T follicular helper cell (primary cell): ENCODE data around the gene TUBB3.

Experiments
- DNase-seq: peaks from one replicate; pipeline ENCODE4 v3.0.0-alpha.2; 2020; ENCODE audit warnings: low read depth

TUBB3 gene

DNA sequence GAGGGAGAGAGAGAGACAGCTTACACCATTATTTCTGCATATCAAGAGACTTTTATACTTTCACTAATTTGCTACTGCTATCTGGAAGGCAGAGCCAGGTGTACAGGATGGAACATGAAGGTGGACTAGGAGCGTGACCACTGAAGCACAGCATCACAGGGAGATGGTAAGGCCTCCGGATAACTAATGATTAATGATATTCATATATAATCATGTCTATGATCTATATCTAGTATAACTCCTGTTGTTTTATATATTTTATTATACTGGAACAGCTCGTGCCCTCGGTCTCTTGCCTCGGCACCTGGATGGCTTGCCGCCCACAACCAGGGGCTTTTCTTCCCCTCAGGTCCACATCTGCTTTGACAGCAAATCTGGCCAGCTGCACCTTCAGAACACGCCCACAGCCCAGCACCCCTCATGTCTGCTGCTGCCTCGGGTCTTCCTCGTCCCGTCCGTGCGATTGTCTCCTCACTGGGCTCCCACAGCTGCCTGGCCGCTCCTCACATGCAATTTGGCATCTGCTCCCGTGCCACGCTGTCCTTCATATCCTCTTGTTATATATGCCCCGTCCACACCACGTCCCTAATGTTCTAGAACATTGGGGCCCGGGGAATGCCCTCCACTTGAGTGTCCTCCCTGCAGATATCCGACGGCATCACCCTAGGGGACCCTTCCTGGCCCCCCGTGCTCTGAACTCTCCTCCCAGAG lies 15.2 kb downstream of the TUBB3 start:
- no peak for DNase-seq

DNA sequence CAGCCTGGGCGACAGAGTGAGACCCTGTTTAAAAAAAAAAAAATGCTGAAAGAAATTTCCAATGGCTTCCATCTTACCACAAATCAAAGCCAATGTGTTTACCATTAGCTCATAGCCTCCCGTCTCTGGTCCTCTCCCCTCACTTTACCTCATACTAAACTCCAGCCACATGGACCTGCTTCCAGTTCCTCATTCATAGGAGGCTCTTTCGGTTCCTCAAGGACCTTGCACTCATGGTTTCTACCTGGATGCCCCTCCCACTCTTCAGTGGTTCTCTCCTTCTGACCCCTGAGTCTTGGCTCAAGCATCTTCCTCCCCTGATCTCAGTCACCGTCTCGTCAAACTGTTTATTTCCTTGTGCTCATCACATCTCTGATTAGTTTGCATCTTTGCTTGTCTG lies 21.6 kb downstream of the TUBB3 start:
- DNase-seq: no peak

DNA sequence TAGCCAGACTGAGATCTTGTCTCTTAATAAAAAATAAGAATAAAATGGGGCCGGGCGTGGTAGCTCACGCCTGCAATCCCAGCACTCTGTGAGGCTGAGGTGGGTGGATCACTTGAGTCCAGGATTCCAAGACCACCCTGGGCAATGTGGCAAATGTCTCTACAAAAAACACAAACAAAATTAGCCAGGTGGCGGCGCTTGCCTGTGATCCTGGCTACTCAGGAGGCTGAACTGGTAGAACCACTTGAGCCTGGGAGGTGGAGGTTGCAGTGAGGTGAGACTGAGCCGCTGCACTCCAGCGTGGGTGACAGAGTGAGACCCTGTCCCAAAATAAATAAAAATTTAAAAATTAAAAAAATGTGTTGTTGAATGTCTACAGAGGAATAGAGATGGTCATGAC lies 22.5 kb downstream of the TUBB3 start:
- no peak for DNase-seq

DNA sequence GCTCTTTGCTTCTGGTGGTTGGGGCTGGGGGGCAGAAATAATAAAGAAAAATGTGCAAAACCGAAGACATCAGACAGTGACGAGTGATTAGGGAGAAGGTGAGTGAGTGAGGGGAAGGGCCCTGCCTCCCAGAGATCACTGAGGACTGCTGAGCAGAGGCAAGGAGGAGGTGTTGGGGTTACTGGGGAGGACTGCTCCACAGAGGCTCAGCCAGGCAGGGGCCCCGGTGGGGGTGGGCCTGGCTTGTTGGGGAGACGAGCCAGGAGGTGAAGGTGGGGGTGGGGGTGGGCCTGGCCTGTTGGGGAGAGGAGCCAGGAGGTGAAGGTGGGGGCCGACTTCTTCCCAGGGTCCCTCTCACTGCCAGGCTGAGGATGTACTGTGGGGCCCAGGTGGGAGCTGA lies 23.4 kb downstream of the TUBB3 start:
- no peak for DNase-seq

DNA sequence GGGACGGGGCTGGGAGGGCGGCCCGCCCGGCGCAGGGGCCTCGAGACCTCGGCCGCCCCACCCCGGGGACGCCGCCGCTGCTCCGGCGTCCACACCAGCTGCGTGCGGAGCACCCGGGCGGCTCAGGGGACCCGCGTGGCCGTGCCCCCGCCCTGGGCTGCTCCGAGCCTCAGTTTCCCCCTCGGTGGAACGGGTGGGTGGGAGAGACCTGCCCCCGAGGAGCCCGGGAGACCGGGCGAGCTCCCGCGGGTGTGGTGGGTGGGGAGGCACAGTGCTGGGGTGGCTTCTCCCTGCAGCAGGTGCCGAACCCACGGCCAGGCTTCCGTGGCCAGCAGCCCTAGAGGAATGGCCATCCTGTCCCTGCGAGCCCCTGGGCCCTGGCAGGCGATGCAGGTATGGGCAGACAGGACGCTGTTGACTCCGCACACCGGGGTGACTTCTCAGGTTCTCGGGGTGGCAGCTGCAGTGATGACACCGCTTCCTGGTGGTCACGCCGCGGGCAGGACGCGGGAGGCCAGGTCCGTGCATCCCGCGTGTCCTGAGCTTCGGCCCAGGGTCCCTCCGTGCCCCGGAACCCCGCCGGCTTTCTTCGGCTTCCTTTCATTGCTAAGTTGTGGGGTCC lies 26.1 kb downstream of the TUBB3 start:
- no peak for DNase-seq

DNA sequence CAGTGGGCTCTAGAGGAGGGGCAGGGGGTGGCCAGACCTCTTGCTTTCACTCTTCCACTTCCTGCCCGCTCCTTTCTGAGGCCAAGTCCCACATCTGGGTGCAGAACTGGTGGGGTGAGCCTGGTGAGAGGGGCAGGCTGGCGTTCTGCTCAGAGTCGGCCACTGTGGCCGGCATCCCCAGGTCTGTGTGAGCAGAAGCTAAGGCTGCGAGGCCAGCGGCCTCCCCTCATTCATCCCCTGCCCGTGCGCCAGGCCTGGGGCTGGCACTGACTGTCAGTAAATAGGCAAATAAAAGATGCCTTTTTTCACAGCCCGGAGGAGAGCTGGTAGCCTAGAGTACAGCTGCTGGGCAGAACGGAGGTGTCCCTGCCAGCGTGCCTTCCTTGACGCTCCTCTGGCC lies 26.6 kb downstream of the TUBB3 start:
- no peak for DNase-seq

DNA sequence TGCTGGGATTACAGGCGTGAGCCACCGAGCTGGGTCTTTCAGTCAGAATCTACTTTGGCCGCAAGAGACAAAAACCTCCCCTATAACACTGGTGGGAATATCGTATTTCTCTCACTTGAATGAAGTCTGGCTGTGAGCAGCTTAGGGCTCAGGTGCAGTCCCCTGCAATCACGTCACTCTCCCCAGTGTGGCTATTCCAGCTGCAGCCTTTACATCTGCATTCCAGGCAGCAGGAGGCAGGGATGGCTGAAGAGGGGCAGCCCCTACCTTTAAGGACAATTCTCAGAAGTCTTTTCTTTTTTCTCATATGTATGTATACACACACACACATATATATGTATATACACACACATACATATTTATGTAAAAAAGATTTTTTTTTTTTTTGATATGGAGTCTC lies 28.4 kb downstream of the TUBB3 start:
- DNase-seq: no peak

DNA sequence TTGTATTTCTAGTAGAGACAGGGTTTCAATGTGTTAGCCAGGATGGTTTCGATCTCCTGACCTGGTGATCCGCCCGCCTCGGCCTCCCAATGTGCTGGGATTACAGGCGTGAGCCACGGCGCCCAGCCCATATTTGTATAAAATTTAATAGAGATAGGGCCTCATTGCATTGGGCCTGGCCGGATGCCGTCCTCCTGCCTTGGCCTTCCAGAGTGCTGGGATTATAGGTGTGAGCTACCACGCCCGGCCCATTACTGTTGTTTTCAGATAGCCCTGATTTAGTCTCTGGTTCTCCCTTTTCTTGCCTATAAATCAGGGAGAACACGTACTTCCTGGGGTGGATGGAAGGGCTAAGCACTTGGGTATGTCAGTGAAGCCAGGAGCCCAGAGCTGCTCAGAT lies 28.9 kb downstream of the TUBB3 start:
- no peak for DNase-seq

DNA sequence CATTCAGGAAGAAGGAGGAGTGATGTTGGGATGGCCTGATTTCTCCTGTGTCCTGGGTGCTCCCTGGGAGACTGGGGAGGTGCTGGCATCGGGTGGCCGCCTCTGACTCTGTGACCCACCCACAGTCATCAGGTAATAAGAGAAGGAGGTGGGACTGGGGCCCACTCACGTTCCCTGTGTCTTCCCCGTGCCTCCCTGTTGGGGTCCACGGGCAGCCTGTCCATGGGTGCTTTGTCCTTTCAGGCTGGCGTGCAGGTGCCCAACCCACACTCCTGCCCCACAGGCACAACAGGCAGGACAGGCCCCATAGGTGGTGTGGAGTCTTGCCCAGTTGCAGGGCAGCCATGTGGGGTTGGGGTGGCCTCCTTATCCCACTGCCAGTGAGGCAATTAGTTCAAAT lies 29.4 kb downstream of the TUBB3 start:
- no peak for DNase-seq

DNA sequence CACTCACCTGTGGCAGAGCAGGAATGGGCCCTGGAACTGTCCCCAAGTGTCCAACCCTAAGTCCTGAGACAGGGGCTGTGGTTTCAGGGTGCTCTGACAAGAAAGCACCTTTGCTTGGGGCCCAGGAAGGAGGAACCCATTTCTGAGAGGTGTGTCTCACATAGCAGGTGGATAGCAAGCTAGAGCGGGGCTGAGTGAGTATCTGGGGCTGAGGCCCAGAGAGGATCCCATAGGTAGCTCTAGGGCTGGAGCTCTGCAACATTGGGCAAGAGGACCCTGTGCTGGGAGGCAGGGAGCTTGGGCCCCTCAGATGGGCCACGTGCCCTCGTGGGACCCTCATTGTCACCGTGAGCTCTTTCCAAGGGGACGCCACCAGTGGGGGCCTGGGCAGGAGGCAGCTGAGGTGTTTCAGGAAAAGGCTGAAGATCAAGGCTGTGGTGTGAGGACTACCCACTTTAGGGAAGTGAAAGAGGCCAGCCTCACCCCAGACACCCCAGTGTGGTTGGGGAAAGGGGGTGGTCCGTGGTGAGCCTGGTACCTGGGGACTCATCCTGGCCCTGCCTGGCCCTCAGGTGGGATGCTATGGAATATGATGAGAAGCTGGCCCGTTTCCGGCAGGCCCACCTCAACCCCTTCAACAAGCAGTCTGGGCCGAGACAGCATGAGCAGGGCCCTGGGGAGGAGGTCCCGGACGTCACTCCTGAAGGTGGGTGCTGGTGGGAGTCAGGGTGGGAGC lies 30.7 kb downstream of the TUBB3 start:
- no peak for DNase-seq

DNA sequence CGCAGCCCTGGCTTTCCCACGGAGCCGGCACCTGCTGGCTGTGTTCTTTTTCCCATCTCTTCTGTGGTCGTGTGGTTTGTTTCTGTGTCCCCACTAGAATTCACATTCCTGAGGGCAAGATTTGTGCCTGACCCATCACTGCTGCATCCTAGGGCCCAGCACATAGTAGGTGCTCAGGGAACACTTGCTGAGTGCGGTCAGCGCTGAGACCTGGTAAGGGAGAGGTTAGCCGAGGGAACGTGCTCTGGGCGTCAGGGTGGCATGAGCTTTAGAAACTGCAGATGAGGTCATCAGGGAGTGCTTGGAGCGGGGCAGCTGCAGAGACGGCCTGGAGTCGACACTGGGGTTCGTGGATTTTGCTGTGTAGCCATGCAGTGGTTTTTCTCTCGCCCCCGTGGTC lies 31.3 kb downstream of the TUBB3 start:
- no peak for DNase-seq

DNA sequence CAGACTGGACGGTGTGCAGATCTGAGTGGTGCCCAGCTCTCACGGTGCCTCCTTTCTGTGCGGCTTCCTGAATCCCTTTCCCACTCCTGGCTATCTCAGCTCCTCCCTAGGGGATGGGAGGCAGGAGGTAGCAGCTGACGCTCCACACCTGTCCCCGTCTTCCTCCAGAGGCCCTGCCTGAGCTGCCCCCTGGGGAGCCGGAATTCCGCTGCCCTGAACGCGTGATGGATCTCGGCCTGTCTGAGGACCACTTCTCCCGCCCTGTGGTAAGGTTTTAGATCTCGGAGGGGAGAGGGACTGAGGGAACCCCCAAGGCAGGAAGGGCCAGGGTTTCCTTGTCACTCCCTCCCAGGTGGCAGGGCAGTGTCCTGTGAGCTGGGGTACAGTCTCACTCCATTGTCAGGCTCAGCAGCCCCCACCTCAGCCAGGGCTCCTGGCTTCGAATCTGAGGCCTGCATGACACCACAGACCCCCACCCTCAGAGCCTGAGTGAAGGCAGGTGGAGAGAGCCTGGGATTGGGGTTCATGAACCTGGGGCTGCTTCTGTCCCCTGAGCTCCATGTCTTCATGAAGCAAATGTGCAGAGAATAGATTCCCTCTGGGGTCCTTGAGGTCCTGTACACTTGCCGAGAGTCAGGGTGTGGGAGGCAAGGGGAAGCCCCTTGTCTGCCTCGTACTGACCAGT lies 32.0 kb downstream of the TUBB3 start:
- DNase-seq: no peak

DNA sequence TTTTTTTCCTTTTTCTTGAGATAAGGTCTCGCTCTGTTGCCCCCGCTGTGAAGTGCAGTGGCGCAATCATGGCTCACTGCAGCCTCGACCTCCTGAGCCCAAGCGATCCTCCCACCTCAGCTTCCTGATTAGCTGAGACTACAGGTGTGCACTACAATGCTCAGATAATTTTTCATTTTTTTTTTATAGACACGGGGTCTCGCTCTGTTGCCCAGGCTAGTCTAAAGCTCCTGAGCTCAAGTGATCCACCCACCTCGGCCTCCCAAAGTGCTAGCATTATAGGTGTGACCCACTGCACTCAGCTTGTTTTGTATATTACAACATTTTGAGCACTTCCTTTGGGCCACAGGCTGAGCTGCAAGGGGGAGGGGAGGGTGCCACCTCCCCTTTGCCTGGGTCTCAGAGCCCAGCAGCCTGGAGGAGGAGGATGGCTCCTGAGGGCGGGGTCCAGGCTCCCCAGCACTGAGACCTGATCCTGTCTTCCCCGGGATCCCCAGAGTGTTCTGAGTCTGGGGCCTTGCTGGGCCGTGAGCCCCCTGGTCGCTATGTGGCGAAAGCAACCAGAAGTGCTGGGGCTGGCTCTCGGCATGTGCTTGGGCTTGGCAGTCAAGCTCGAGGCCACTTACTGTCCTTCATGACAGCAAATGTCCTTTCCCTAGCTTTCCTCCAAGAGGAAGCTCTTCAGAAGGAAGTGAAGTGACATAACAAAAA lies 33.5 kb downstream of the TUBB3 start:
- no peak for DNase-seq

DNA sequence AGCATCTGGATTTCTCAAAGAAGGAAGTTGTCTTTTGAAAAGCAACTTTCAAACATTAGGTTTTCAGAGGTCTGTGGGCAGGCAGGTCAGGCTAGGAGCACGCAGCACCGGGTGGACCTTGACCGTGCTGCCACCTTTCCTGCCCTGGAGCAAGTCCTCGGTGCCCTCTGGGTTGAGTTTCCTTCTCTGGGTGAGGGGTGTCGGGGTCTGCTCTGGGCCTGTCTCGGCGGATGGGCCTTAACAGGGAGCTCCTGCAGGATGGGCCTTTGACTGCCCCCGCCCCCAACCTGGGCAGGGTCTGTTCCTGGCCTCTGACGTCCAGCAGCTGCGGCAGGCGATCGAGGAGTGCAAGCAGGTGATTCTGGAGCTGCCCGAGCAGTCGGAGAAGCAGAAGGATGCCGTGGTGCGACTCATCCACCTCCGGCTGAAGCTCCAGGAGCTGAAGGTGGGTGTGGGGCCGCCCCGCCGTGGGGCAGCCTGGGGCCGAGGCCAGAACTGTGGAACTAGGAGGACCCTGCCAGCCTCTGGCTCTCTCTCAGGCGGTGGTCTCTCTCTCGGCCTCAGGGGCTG lies 34.2 kb downstream of the TUBB3 start:
- no peak for DNase-seq

DNA sequence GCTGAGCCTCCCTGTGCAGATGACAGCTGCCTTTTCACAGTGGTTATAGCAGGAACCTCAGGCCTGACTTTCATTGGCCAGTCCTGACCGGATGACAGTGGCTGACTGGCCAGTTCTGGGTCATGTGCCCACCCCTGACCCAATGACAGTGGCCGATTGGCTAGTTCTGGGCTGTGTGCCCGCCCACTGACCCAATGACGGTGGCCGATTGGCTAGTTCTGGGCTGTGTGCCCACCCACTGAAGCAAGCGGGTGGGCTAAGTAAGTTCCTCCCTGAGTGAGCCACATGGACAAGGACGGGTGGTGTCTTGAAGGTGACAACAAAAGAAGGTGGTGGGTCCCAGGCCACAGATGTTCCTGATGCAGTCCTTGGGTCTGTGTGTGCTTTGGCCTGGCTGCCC lies 34.9 kb downstream of the TUBB3 start:
- DNase-seq: no peak

DNA sequence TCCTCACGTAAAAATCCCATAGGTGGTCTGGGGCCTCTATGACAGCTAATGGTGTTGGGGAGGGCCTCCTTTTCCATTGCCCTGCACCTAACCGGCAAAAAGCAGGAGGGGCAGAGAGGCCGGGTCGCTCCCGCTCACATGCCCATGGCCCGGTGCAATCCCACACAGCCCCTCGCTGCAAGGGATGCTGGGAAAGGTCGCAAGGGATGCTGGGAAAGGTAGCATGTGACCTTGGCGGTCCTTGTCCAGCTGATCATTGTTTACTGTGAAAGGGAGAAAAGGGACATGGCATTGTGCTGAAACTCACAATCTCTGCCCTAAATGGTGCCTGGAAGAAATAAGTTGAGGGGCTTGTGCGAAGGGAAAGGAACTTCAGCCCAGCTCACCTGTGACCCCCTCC lies 35.5 kb downstream of the TUBB3 start:
- no peak for DNase-seq

DNA sequence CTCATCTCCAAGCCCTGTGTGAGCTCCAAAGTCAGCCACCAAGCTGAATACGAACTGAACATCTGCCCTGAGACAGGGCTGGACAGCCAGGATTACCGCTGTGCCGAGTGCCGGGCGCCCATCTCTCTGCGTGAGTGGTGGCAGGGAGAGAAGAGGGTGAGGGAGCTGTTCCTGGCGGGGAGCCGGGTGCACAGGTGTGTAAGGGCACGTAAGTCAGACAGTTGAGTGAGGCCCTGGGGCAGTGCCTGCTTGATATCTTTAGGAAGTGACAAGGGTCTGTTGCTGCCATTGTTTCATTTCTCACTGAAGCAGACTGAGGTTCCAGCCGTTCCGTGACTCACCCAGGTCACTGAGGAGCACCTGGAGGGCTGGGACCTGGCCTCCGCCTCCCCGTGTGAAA lies 37.8 kb downstream of the TUBB3 start:
- no peak for DNase-seq

DNA sequence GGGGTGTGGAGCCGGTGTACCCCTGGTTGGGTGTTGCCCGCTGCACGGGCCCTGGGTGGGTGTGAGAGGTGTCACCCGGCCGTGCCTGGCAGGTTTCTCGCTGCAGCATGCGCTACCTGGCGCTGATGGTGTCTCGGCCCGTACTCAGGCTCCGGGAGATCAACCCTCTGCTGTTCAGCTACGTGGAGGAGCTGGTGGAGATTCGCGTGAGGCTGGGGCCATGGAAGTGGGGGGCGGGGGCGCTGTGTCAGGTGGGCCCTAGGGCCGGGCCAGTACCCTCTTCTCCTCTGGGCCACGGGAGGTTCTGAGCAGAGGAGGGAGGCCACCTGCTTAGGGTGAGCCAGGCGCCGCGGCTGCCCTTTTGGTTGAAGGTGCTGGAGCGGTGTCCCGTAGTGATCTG lies 38.8 kb downstream of the TUBB3 start:
- DNase-seq: no peak

DNA sequence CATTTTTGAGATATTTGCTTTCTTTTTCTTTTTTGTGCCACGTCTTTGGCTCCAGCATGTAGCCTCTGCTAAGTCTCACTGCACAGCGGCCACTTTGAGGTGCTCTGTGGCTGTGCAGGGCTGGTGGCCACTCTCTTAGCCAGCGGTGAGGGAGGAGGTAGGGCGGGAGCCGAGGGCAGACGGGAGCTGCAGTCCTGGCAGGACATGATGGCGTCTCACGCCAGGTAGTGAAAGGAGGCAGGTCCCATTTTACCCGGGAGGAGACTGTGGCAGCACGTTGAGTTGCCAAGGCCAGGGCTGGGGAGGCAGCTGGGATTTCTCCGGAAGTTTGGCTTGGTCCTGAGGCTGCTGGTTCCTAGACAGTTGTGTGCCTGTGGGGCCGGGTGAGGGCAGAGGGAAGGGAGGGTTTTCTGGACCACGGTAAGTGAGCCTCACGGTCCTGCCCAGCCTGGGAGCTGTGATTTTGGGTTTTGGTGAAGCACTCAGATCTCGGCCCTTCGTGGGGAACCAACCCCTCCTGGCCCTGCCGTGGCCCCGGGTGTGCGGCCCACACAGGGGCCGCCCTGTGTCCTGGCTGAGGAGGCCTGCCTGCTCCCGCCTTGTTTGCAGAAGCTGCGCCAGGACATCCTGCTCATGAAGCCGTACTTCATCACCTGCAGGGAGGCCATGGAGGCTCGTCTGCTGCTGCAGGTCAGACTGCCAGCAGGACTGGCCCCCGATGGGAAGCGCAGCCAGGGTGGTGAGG lies 39.8 kb downstream of the TUBB3 start:
- no peak for DNase-seq

DNA sequence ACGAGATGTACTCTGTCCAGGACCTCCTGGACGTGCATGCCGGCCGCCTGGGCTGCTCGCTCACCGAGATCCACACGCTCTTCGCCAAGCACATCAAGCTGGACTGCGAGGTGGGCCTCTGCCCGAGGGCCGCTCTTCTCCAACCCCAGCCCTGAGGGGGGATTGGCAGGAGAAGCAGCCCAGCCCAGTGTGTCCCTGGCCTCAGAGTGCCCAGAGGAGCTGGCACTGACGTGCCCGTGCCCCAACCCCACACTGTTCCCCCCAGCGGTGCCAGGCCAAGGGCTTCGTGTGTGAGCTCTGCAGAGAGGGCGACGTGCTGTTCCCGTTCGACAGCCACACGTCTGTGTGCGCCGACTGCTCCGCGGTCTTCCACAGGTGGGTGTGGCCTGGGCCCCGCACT lies 41.1 kb downstream of the TUBB3 start:
- no peak for DNase-seq
